ENCODE results near the gene MAP2. TPM values are rescaled to one million over a fixed set of nuclear protein-coding genes. Genes with fewer than 3 reads are reported as not detected.

MAP2 gene
- total RNA-seq, 1 experiment from 2014 or later = 71.1 TPM

GRCh38 chr2:209508255-209508654 lies 84.4 kb downstream of the MAP2 start:
- no peak overlapping the region for H2AFZ ChIP-seq
- BruUV-seq (replicated peaks) = no TSS peak

GRCh38 chr2:209511637-209512036 lies 87.8 kb downstream of the MAP2 start:
- Histone ChIP-seq H3K27me3 (ENCODE audit: insufficient read depth, low read depth) (no peaks in the 10 kb centered on the region), H3K9me2 (ENCODE audit: insufficient read depth) (no peaks in the 10 kb centered on the region), H3K27ac (no peak overlapping the region), H3F3A (ENCODE audit: insufficient read depth, low read depth) (no peaks in the 10 kb centered on the region), H4K20me1 (ENCODE audit: insufficient read depth) (no peaks in the 10 kb centered on the region), H3K79me2 (ENCODE audit: low read depth) (no peaks in the 10 kb centered on the region), H3K4me3 (no peak overlapping the region), H3K4me2 (no peak overlapping the region), H3K36me3 (ENCODE audit: low read depth) (no peaks in the 10 kb centered on the region), H3K9me3 (ENCODE audit: insufficient read depth, low read depth) (no peaks in the 10 kb centered on the region), H2AFZ (no peak overlapping the region), H3K4me1 (replicated peaks; ENCODE audit: insufficient read depth) (no peaks in the 10 kb centered on the region)
- no TSS peak for BruUV-seq (replicated peaks)
- DNase-seq = no peak
- intact Hi-C loops (cut with micrococcal nuclease; ENCODE audit: unreplicated experiment) = no loop called here
- TF ChIP-seq EZH2 (IDR thresholded peaks at IDR 0.05; ENCODE audit: low read depth) (no peak), CTCF (conservative IDR thresholded peaks at IDR 0.05) (no peak)
- ChIA-PET POLR2A (ENCODE audit: unreplicated experiment) (no interaction called here), CTCF (no interaction called here)

More at GRCh38 chr2:209508255-209508654, 84.4 kb downstream of the MAP2 start:
- no peaks in the 10 kb centered on the region for H3K79me2 ChIP-seq (ENCODE audit: low read depth)
- H3K36me3 ChIP-seq (ENCODE audit: low read depth) = no peaks in the 10 kb centered on the region
- no peaks in the 10 kb centered on the region for H3K9me3 ChIP-seq (ENCODE audit: insufficient read depth, low read depth)
- no peak for DNase-seq
- H3K4me2 ChIP-seq = no peak overlapping the region
- TF ChIP-seq CTCF (conservative IDR thresholded peaks at IDR 0.05) (no peak), EZH2 (IDR thresholded peaks at IDR 0.05; ENCODE audit: low read depth) (no peak)
- H3K4me1 ChIP-seq (replicated peaks; ENCODE audit: insufficient read depth) = no peaks in the 10 kb centered on the region
- intact Hi-C loops (cut with micrococcal nuclease; ENCODE audit: unreplicated experiment) = no loop called here
- H3K4me3 ChIP-seq = no peak overlapping the region
- no peaks in the 10 kb centered on the region for H3K9me2 ChIP-seq (ENCODE audit: insufficient read depth)
- no peak overlapping the region for H3K27ac ChIP-seq
- CTCF ChIA-PET = no interaction called here
- H3K27me3 ChIP-seq (ENCODE audit: insufficient read depth, low read depth) = no peaks in the 10 kb centered on the region
- no peaks in the 10 kb centered on the region for H4K20me1 ChIP-seq (ENCODE audit: insufficient read depth)
- POLR2A ChIA-PET (ENCODE audit: unreplicated experiment) = no interaction called here
- H3F3A ChIP-seq (ENCODE audit: insufficient read depth, low read depth) = no peaks in the 10 kb centered on the region

GRCh38 chr2:209512971-209513370 lies 89.1 kb downstream of the MAP2 start:
- no TSS peak for BruUV-seq (replicated peaks)
- intact Hi-C loops (cut with micrococcal nuclease; ENCODE audit: unreplicated experiment) = no loop called here
- DNase-seq = no peak
- no peak overlapping the region for H3K4me3 ChIP-seq
- no peak overlapping the region for H2AFZ ChIP-seq
- H3K27me3 ChIP-seq (ENCODE audit: insufficient read depth, low read depth) = no peaks in the 10 kb centered on the region
- H3K9me2 ChIP-seq (ENCODE audit: insufficient read depth) = no peaks in the 10 kb centered on the region
- POLR2A ChIA-PET (ENCODE audit: unreplicated experiment) = no interaction called here
- H3K4me1 ChIP-seq (replicated peaks; ENCODE audit: insufficient read depth) = no peaks in the 10 kb centered on the region
- no peaks in the 10 kb centered on the region for H4K20me1 ChIP-seq (ENCODE audit: insufficient read depth)
- H3K27ac ChIP-seq = no peak overlapping the region
- no peak for TF ChIP-seq EZH2 (IDR thresholded peaks at IDR 0.05; ENCODE audit: low read depth)
- TF ChIP-seq CTCF (conservative IDR thresholded peaks at IDR 0.05) = no peak
- no peaks in the 10 kb centered on the region for H3K36me3 ChIP-seq (ENCODE audit: low read depth)
- CTCF ChIA-PET = no interaction called here
- H3K79me2 ChIP-seq (ENCODE audit: low read depth) = no peaks in the 10 kb centered on the region
- H3F3A ChIP-seq (ENCODE audit: insufficient read depth, low read depth) = no peaks in the 10 kb centered on the region
- no peak overlapping the region for H3K4me2 ChIP-seq
- no peaks in the 10 kb centered on the region for H3K9me3 ChIP-seq (ENCODE audit: insufficient read depth, low read depth)

All from PC-9 (cell line).